ENCODE results near the gene LMO7.
"Not testable (repeated sequence)": the region's sequence is repeated elsewhere in the genome, so short reads cannot be mapped to it uniquely, and the experiment has no call there.

The LMO7 gene

GRCh38 chr13:75648446-75648845 is 12.3 kb downstream of the LMO7 start:
- no peak for DNase-seq

- DNase-seq = no peak
Measured at GRCh38 chr13:75651013-75651412, 14.9 kb downstream of the LMO7 start.

- DNase-seq = no peak
Measured at GRCh38 chr13:75652726-75653125, 16.6 kb downstream of the LMO7 start.

GRCh38 chr13:75656425-75656989 is 20.4 kb downstream of the LMO7 start:
- DNase-seq = no peak

- no peak for DNase-seq
Measured at GRCh38 chr13:75657111-75657510, 21.0 kb downstream of the LMO7 start.

- DNase-seq = no peak
Measured at GRCh38 chr13:75660694-75661093, 24.6 kb downstream of the LMO7 start.

DNA sequence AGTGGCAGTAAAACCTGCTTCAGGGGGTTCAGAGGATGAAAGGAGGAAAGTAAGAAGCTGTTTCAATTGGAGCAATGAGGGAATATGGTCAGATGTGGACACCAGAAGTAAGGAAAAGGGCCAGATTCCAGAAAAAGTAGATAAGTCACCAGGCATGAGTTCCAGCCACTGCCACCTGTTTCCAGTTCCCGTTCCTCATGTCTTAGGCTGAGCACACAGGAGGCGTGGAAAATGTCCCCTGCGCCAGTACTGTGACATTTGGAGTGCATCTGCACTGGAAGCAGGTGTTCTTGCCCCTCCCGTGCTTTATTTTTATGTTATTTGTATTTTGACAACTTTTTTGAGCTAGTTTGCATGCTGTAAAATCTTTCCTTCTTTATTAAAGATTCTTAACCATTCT is 25.3 kb downstream of the LMO7 start:
- no peak for DNase-seq

GRCh38 chr13:75666646-75667351 is 30.7 kb downstream of the LMO7 start:
- DNase-seq = no peak

DNA sequence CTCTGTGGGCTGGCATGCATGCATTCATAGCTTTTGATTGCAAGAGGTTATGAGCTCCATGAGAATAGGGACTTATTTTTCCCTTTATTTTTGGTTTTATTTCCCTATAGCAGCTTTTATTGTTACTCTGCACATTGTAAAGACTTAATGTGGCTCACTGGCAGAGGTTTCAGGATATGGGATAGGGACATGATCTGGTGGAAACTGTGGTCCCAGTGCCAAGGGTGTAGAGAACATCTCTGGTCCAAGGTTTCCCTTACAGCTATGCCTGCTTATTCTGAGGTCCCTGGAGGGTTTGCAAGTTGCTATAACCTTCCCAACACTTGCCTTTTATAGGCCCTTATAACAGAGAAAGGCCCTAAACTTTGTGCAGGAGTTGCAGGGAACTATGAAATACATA is 33.6 kb downstream of the LMO7 start:
- no peak for DNase-seq

DNA sequence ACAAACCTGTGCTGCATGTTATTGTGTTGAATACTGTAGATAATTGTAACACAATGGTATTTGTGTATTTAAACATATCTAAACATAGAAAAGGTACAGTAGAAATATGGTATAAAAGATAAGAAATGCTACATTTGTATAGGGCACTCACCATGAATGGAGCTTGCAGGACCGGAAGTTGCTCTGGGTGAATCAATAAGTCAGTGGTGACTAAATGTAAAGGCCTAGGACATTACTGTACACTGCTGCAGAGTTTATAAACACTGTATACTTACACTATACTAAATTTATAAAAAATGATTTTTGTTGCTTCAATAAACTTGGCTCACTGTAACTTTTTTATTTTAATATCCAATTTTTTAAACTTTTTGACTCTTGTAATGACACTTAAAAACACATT is 34.4 kb downstream of the LMO7 start:
- DNase-seq = no peak

DNA sequence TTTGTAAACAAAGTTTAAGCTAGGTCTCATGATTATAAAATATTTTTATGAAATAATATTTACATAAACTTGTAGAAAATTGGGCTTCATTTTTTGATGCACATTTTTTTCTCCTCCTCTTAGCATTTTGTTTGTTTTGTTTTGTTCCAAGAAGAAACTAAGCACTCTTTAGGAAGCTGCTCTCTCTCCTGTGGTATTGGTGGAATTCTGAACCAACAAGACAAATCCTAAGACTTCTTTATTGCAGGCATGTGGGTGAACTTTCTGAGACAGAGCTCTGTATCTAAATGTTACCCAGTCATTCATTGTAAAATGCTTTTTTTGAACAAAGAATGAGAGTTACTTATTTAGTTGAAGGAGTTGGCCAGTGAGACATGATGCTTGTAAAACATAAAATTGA is 39.3 kb downstream of the LMO7 start:
- no peak for DNase-seq

- no peak for DNase-seq
Measured at GRCh38 chr13:75679459-75679858, 43.3 kb downstream of the LMO7 start.

DNA sequence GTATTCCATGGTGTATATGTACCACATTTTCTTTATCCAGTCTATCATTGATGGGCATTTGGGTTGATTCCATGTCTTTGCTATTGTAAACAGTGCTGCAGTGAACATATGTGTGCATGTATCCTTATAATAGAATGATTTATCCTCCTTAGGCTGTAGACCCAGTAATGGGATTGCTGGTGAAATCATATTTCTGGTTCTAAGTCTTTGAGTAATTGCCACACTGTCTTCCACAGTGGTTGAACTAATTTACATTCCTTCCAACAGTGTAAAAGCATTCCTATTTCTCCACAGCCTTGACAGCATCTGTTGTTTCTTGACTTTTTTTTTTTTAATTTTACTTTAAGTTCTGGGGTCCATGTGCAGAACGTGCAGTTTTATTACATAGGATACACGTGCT is 44.1 kb downstream of the LMO7 start:
- not testable (repeated sequence) for DNase-seq

DNA sequence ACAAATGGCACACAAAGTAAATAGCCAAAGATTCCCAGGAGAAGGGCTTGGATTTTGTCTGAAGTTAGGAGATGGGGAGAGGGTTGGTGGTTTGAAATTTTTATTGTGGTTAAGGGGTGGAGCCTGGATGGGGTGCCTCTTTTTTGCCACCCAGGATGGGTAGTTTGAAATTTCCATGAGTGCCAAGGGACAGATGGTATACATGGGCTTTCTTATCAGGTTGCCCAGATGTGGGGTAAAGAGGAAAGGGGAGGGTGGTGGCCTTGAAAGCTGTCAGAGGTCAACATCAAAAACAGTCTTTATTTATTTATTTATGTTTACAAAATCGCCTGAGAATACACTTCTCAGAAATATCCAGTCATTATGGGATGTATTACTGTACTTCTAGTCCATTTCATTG is 46.2 kb downstream of the LMO7 start:
- no peak for DNase-seq

DNA sequence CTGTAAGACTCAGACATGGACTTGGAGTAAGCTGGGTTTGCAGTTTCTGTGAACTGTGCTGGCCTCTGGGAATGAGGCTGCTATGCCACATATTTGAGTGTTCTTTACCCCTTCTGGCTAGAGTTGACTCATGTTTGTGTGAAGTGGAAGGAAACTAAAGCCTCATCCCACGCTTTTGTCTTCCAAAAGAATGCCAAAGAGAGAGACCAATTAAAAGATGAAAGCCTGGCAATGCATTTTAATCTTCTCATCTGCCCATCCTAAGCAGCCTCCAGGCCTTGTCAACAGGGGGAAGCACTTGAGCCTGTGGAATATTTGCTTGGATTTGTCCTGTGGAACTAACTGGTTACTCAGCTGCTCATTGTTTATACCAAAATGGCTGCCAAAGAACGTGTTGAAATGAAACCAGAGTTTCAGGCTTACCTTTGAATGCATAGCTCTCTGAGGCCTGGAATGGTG is 49.1 kb downstream of the LMO7 start:
- DNase-seq = peak; percentile 24

- DNase-seq = no peak
Measured at GRCh38 chr13:75687150-75687763, 51.1 kb downstream of the LMO7 start.

DNA sequence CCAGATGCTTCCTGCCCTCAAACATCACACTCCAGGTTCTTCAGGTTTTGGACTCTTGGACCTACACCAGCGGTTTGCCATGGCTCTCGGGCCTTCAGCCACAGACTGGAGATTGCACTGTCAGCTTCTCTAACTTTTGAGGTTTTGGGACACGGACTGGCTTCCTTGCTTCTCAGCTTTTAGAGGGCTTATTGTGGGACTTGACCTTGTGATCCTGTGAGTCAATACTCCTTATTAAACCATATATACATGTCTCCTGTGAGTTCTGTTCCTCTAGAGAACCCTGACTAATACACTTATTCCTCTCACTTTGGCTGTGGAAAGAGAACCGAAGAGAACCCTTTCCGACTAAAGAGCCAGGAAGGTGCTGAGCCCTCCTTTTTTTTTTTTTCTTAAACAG is 53.6 kb downstream of the LMO7 start:
- DNase-seq = no peak

DNA sequence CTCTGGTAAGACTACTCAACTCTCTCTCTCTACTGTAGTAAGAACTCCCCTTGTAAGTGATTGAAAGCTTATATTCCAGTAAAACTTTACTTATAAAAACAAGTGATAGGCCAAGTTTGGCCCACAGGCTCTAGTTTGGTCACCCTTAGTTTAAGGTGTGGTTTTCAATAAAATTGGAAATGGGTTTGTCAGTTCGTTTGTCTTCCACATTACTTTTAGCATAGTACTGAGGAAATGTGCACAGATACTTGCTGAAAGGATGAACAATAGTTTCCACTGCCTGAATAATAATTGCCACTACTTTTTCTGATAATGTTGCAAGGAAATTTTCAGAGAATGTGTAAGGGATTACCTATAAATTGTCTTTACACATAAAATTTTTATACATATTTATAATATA is 54.5 kb downstream of the LMO7 start:
- DNase-seq = no peak

GRCh38 chr13:75691183-75691582 is 55.1 kb downstream of the LMO7 start:
- DNase-seq = no peak

- DNase-seq = no peak
Measured at GRCh38 chr13:75693227-75693626, 57.1 kb downstream of the LMO7 start.

- DNase-seq = no peak
Measured at GRCh38 chr13:75694722-75695121, 58.6 kb downstream of the LMO7 start.

GRCh38 chr13:75695908-75696307 is 59.8 kb downstream of the LMO7 start:
- peak; percentile 67 for DNase-seq

- no peak for DNase-seq
Measured at GRCh38 chr13:75699062-75699461, 62.9 kb downstream of the LMO7 start.

GRCh38 chr13:75699717-75700116 is 63.6 kb downstream of the LMO7 start:
- DNase-seq = not testable (repeated sequence)

GRCh38 chr13:75700552-75700951 is 64.4 kb downstream of the LMO7 start:
- no peak for DNase-seq
